Measurements from ENCODE around the gene AACS.

GRCh38 chr12:125155366-125155765, 90.1 kb downstream of the AACS start:
- TF ChIP-seq CTCF (IDR thresholded peaks at IDR 0.05) (no peak), POLR2A (IDR thresholded peaks at IDR 0.05) (no peak)
